Stimulated activated CD4-positive, alpha-beta T cell treated with anti-CD3 and anti-CD28 coated beads, Interleukin-4, amount 100 ng/mL, for 48 hours (primary cell): ENCODE results near the gene CHID1.

Experiments used
- DNase-seq, 2 donors: peaks; one replicate each; pipeline ENCODE4 v3.0.0-alpha.2; 2020; ENCODE audit warnings: low read depth in 2 of 2

Gene CHID1

GRCh38 chr11:933142-933851, 22.7 kb upstream of the CHID1 start:
- no peak for DNase-seq

- no peak for DNase-seq
These were observed 21.8 kb upstream of the CHID1 start for GRCh38 chr11:932435-932834.

GRCh38 chr11:931385-931784, 20.8 kb upstream of the CHID1 start:
- no peak for DNase-seq

GRCh38 chr11:929405-929804, 18.8 kb upstream of the CHID1 start:
- DNase-seq = no peak

GRCh38 chr11:928786-929185, 18.2 kb upstream of the CHID1 start:
- DNase-seq = no peak

- DNase-seq = no peak
These were observed 17.3 kb upstream of the CHID1 start for GRCh38 chr11:927871-928270.

GRCh38 chr11:926341-926916, 15.8 kb upstream of the CHID1 start:
- no peak for DNase-seq

GRCh38 chr11:925496-926301, 15.1 kb upstream of the CHID1 start, which contains the start of gene AP2A2:
Gene AP2A2, plus strand, starts transcription at chr11:925870. Its CDS starts 152 bp downstream, at chr11:926022.
- peak; percentile 90 to 91 for DNase-seq

- DNase-seq = no peak
These were observed 14.5 kb upstream of the CHID1 start for GRCh38 chr11:925158-925495.

- DNase-seq = no peak
These were observed 14.0 kb upstream of the CHID1 start for GRCh38 chr11:924406-925157.

- DNase-seq = no peak
These were observed 13.2 kb upstream of the CHID1 start for GRCh38 chr11:923691-924405.

- DNase-seq = no peak
These were observed 11.5 kb upstream of the CHID1 start for GRCh38 chr11:921921-922678.

GRCh38 chr11:917426-917825, 6.8 kb upstream of the CHID1 start:
- no peak for DNase-seq

- no peak for DNase-seq
These were observed 4.3 kb upstream of the CHID1 start for GRCh38 chr11:914747-915501.

- DNase-seq = no peak
These were observed 3.6 kb upstream of the CHID1 start for GRCh38 chr11:914204-914603.

GRCh38 chr11:913043-913442, 2.4 kb upstream of the CHID1 start:
- no peak for DNase-seq

- DNase-seq = no peak
These were observed 1.7 kb upstream of the CHID1 start for GRCh38 chr11:912266-912665.

- DNase-seq = no peak
These were observed 1.2 kb upstream of the CHID1 start for GRCh38 chr11:911890-912219.

GRCh38 chr11:911031-911889, 650 bp upstream of the CHID1 start:
- peak; percentile 33 to 42 for DNase-seq
